Gastroesophageal sphincter (tissue), 3 donors: ENCODE measurements around the gene HSPA1L.

ENCODE experiments used
- CTCF ChIP-seq, 4 experiments: fragments of 200-600 bp in 2 of 4; fragments of 450-650 bp in 2 of 4; sonication (generic) in 1 of 4; IDR thresholded peaks; one replicate each; pipeline ENCODE4 v1.5.1; 2017 to 2019; ENCODE audit warnings: antibody characterized with exemption in 4 of 4, mild to moderate bottlenecking in 2 of 4, moderate library complexity in 2 of 4
- POLR2AphosphoS5 ChIP-seq: sonication (generic); formaldehyde crosslinking; IDR thresholded peaks from one replicate; pipeline ENCODE4 v1.6.1; 2017; ENCODE audit warnings: antibody characterized with exemption

- TF ChIP-seq CTCF (IDR thresholded peaks at IDR 0.05) (no peak), POLR2AphosphoS5 (no peak)
These were observed 49.7 kb upstream of the HSPA1L start for GRCh38 chr6:31864818-31865204.
